Heart left ventricle (tissue), 13 donors: ENCODE results near the gene FBXW8.

Experiments
- CTCF ChIP-seq, 12 donors: fragments of 200-600 bp; sonication (generic) in 4 of 12; IDR thresholded peaks; one replicate each; pipeline versions ENCODE4 v1.5.0 to v1.8.0; 2018 to 2022; ENCODE audit warnings: antibody characterized with exemption in 12 of 12, mild to moderate bottlenecking in 5 of 12
- POLR2A ChIP-seq, 2 donors: fragments of 450-650 bp; IDR thresholded peaks; one replicate each; pipeline ENCODE4 v1.6.1; 2017; ENCODE audit warnings: antibody characterized with exemption in 2 of 2, mild to moderate bottlenecking in 2 of 2, moderate library complexity in 2 of 2
- donor health status: ischemic (EF 13 %, LVEDD 7.1; RV severe dilation, severe dysfunction).
- donor health status: DM: no; HTN: yes; CAD: no.
- donor health status: DM: no; HTN: no; CAD: no.
- donor health status: ischemic (EF 25% LVEDD 6.9; RV normal size, moderate dysfunction).
- donor health status: ischemic (EF 25% LVEDD 5.7; RV mildly dilated, moderate dysfunction).
- donor health status: ischemic (EF 35%, LVEDD 5.7; RV mildly dilated, moderate dysfunction).
- donor health status: nonischemic (EF 11% LVEDD 7.7; RV severe dilation, severe dysfunction).
- donor health status: DM: yes; HTN: yes; CAD: no.
- donor health status: PGD.
- donor health status: ischemic (EF 29% LVEDD 5.4; RV normal size, mild dysfunction).
- donor health status: nonischemic (EF 23%, LVEDD 6.1; RV moderate dilation, normal function).

GRCh38 chr12:116945886-116946550, 35.3 kb downstream of the FBXW8 start:
- TF ChIP-seq POLR2A (IDR thresholded peaks at IDR 0.05) (no peak), CTCF (IDR thresholded peaks at IDR 0.05) (no peak)
